Neuronal stem cell (in vitro differentiated cells): ENCODE measurements around the gene LRRC17.

Experiments
- DNase-seq: peaks from one replicate; pipeline ENCODE4 v3.0.0-alpha.2; 2013; ENCODE audit warnings: low spot score
- H2AFZ ChIP-seq: one replicate; pipeline ENCODE4 v1.6.1; 2013; ENCODE audit warnings: mild to moderate bottlenecking, low read length, inconsistent platforms
- H2AK5ac ChIP-seq: 2 replicates; pipeline ENCODE4 v1.6.1; 2013; ENCODE audit warnings: low read depth, mild to moderate bottlenecking, inconsistent platforms, low read length, moderate library complexity, mixed read lengths
- H2BK120ac ChIP-seq: 2 replicates; pipeline ENCODE4 v1.6.1; 2013; ENCODE audit warnings: low read depth, mild to moderate bottlenecking, inconsistent platforms, low read length, moderate library complexity, mixed read lengths
- H2BK12ac ChIP-seq: one replicate; pipeline ENCODE4 v1.6.1; 2013; ENCODE audit warnings: low read length, inconsistent platforms
- H2BK15ac ChIP-seq: 2 replicates; pipeline ENCODE4 v1.6.1; 2013; ENCODE audit warnings: mild to moderate bottlenecking, low read length, inconsistent platforms, mixed read lengths
- H2BK5ac ChIP-seq: one replicate; pipeline ENCODE4 v1.6.1; 2013; ENCODE audit warnings: inconsistent platforms, mild to moderate bottlenecking, low read length, moderate library complexity
- H3K14ac ChIP-seq: one replicate; pipeline ENCODE4 v1.6.1; 2013; ENCODE audit warnings: low read length, inconsistent platforms
- H3K18ac ChIP-seq: 2 replicates; pipeline ENCODE4 v1.6.1; 2013; ENCODE audit warnings: low read length, inconsistent platforms
- H3K23ac ChIP-seq: 2 replicates; pipeline ENCODE4 v1.6.1; 2013; ENCODE audit warnings: low read depth, mild to moderate bottlenecking, mixed read lengths, low read length, inconsistent platforms; ENCODE audit not compliant: poor library complexity
- H3K27ac ChIP-seq: replicated peaks from 3 replicates; pipeline ENCODE4 v1.5.1; 2013; ENCODE audit warnings: low read length, inconsistent platforms
- H3K27me3 ChIP-seq, 3 experiments: 2 replicates each; pipeline ENCODE4 v1.6.1; 2013; ENCODE audit warnings: low read length in 3 of 3, mild to moderate bottlenecking in 2 of 3, inconsistent platforms in 1 of 3, low read depth in 1 of 3, mixed read lengths in 1 of 3, moderate library complexity in 1 of 3; ENCODE audit not compliant: control insufficient read depth in 3 of 3, insufficient read depth in 3 of 3
- H3K36me3 ChIP-seq, 2 donors: replicated peaks in 1 of 2; 2 replicates each; pipeline ENCODE4 v1.6.1; 2013; ENCODE audit warnings: low read length in 2 of 2; ENCODE audit not compliant: control insufficient read depth in 2 of 2, insufficient read depth in 2 of 2
- H3K4ac ChIP-seq: 2 replicates; pipeline ENCODE4 v1.6.1; 2013; ENCODE audit warnings: inconsistent platforms, mild to moderate bottlenecking, low read length, moderate library complexity
- H3K4me1 ChIP-seq, 2 donors: 1 replicate in 1 of 2; 2 replicates in 1 of 2; pipeline ENCODE4 v1.6.1; 2013; ENCODE audit warnings: low read length in 2 of 2, low read depth in 1 of 2; ENCODE audit not compliant: control insufficient read depth in 2 of 2, insufficient read depth in 1 of 2
- H3K4me2 ChIP-seq: one replicate; pipeline ENCODE4 v1.6.1; 2013; ENCODE audit warnings: mild to moderate bottlenecking, low read length, inconsistent platforms; ENCODE audit not compliant: insufficient read depth, poor library complexity, severe bottlenecking
- H3K4me3 ChIP-seq, 2 donors: 2 replicates each; pipeline ENCODE4 v1.5.1; 2013; ENCODE audit warnings: low read length in 2 of 2, mild to moderate bottlenecking in 2 of 2, inconsistent platforms in 1 of 2, moderate library complexity in 1 of 2
- H3K79me1 ChIP-seq: one replicate; pipeline ENCODE4 v1.6.1; 2013; ENCODE audit warnings: low read depth, mild to moderate bottlenecking, inconsistent platforms, low read length, moderate library complexity
- H3K9ac ChIP-seq: one replicate; pipeline ENCODE4 v1.6.1; 2013; ENCODE audit warnings: mild to moderate bottlenecking, low read depth, low read length, inconsistent platforms; ENCODE audit not compliant: poor library complexity
- H3K9me3 ChIP-seq, 2 donors: replicated peaks in 1 of 2; 2 replicates each; pipeline versions ENCODE3 to v1.6.1; 2013; ENCODE audit warnings: low read length in 2 of 2, mild to moderate bottlenecking in 2 of 2, inconsistent platforms in 1 of 2, low read depth in 1 of 2, mixed read lengths in 1 of 2, moderate library complexity in 1 of 2; ENCODE audit not compliant: control insufficient read depth in 2 of 2, insufficient read depth in 1 of 2
- H4K8ac ChIP-seq: one replicate; pipeline ENCODE4 v1.6.1; 2013; ENCODE audit warnings: low read depth, mild to moderate bottlenecking, inconsistent platforms, low read length, moderate library complexity
- H4K91ac ChIP-seq: one replicate; pipeline ENCODE4 v1.6.1; 2013; ENCODE audit warnings: low read length, low read depth, mild to moderate bottlenecking, inconsistent platforms; ENCODE audit not compliant: poor library complexity
- WGBS, 2 donors: extraction: QIAGEN DNeasy Blood & Tissue Kit; methylation state at CpG; one replicate each; pipeline ENCODE4 v1.1.7; 2013; ENCODE audit warnings: missing lambda C conversion rate in 2 of 2, mixed read lengths in 1 of 2; ENCODE audit not compliant: insufficient read length in 2 of 2, insufficient replicate concordance in 1 of 2; ENCODE audit errors: extremely low coverage in 2 of 2; 5-methylcytosine and 5-hydroxymethylcytosine counted together

The LRRC17 gene

GRCh38 chr7:102934701-102935100, 21.9 kb downstream of the LRRC17 start:
- Histone ChIP-seq H2BK120ac (no peak overlapping the region), H3K9me3 (no peaks in the 10 kb centered on the region), H3K9ac (no peak overlapping the region), H4K8ac (no peak overlapping the region), H3K27ac (no peak overlapping the region), H3K18ac (no peak overlapping the region), H3K4me2 (no peak overlapping the region), H3K14ac (no peak overlapping the region), H3K4me3 (no peak overlapping the region), H3K36me3 (peaks cover 0 to 51% of the 10 kb centered on the region in 2 donors), H2AK5ac (no peak overlapping the region), H3K23ac (no peak overlapping the region), H3K27me3 (no peaks in the 10 kb centered on the region), H3K4ac (no peak overlapping the region), H2AFZ (no peak overlapping the region), H3K4me1 (peaks cover 11 to 15% of the 10 kb centered on the region in 2 donors), H2BK15ac (no peak overlapping the region), H2BK12ac (no peak overlapping the region), H3K79me1 (no peaks in the 10 kb centered on the region), H2BK5ac (no peak overlapping the region), H4K91ac (no peak overlapping the region)
- no CpG with 5 or more reads among the region's 3 CpGs for WGBS, 2 donors
- DNase-seq: no peak

- peaks cover 11 to 12% of the 10 kb centered on the region in 2 donors for H3K4me1 ChIP-seq
- H3K27me3 ChIP-seq: no peaks in the 10 kb centered on the region
- no peak overlapping the region for H3K27ac ChIP-seq
- H4K8ac ChIP-seq: no peak overlapping the region
- no peak overlapping the region for H3K14ac ChIP-seq
- H2AK5ac ChIP-seq: no peak overlapping the region
- H3K18ac ChIP-seq: no peak overlapping the region
- H3K9ac ChIP-seq: no peak overlapping the region
- no peak overlapping the region for H3K4me2 ChIP-seq
- H3K36me3 ChIP-seq: peaks cover 0 to 56% of the 10 kb centered on the region in 2 donors
- H2BK15ac ChIP-seq: no peak overlapping the region
- no peak overlapping the region for H4K91ac ChIP-seq
- H3K23ac ChIP-seq: no peak overlapping the region
- no peak overlapping the region for H2BK12ac ChIP-seq
- H2BK5ac ChIP-seq: no peak overlapping the region
- H3K4me3 ChIP-seq: no peak overlapping the region
- no peak overlapping the region for H3K4ac ChIP-seq
- H3K9me3 ChIP-seq: no peaks in the 10 kb centered on the region
- WGBS, 2 donors: no CpG with 5 or more reads among the region's 6 CpGs
- no peak overlapping the region for H2BK120ac ChIP-seq
- DNase-seq: no peak
- H3K79me1 ChIP-seq: no peaks in the 10 kb centered on the region
- no peak overlapping the region for H2AFZ ChIP-seq
Observed at GRCh38 chr7:102935450-102936115, 22.8 kb downstream of the LRRC17 start.

DNA sequence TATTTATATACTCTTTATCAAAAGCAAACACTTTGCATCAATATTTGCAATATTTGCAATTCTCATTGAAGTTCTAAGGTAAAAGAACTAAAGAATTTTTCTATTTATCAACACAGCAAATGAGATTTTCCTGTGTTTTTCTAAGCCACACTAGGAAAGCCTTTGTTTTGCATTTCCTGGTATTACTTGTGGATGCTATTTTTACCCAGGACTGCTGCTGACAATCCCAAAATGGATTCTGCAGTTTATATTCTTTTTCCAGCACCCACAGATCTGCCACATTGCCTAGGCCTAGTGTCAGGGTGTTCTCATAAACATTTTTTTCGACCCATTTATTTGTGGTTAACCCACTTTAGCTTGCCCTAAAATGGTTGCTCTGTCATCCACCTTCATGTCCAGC, 25.9 kb downstream of the LRRC17 start:
- no peak overlapping the region for H3K18ac ChIP-seq
- H4K91ac ChIP-seq: no peak overlapping the region
- H4K8ac ChIP-seq: no peak overlapping the region
- peaks cover 0 to 73% of the 10 kb centered on the region in 2 donors for H3K36me3 ChIP-seq
- H3K27me3 ChIP-seq: no peaks in the 10 kb centered on the region
- H3K4ac ChIP-seq: no peak overlapping the region
- no peak overlapping the region for H3K23ac ChIP-seq
- no peak overlapping the region for H2AFZ ChIP-seq
- WGBS, 2 donors: no CpG with 5 or more reads among the region's 1 CpG
- H2BK5ac ChIP-seq: no peak overlapping the region
- no peak overlapping the region for H3K27ac ChIP-seq
- DNase-seq: no peak
- H2BK120ac ChIP-seq: no peak overlapping the region
- no peak overlapping the region for H3K4me2 ChIP-seq
- no peaks in the 10 kb centered on the region for H3K9me3 ChIP-seq
- H2BK12ac ChIP-seq: no peak overlapping the region
- H3K4me3 ChIP-seq: no peak overlapping the region
- no peak overlapping the region for H3K9ac ChIP-seq
- no peak overlapping the region for H2BK15ac ChIP-seq
- H3K14ac ChIP-seq: no peak overlapping the region
- H2AK5ac ChIP-seq: no peak overlapping the region
- H3K4me1 ChIP-seq: peaks cover 6 to 11% of the 10 kb centered on the region in 2 donors
- H3K79me1 ChIP-seq: no peaks in the 10 kb centered on the region

GRCh38 chr7:102942181-102942866, 29.5 kb downstream of the LRRC17 start:
- Histone ChIP-seq H2AK5ac (no peak overlapping the region), H2BK120ac (no peak overlapping the region), H2AFZ (no peak overlapping the region), H3K27me3 (no peaks in the 10 kb centered on the region), H3K9me3 (no peaks in the 10 kb centered on the region), H3K23ac (no peak overlapping the region), H3K4me3 (no peak overlapping the region), H4K91ac (no peak overlapping the region), H3K4me2 (no peak overlapping the region), H3K14ac (no peak overlapping the region), H2BK5ac (no peak overlapping the region), H3K27ac (no peak overlapping the region), H3K4me1 (peaks cover 0 to 3% of the 10 kb centered on the region in 2 donors), H3K9ac (no peak overlapping the region), H2BK15ac (no peak overlapping the region), H3K36me3 (peaks cover 0 to 60% of the 10 kb centered on the region in 2 donors), H3K4ac (no peak overlapping the region), H4K8ac (no peak overlapping the region), H3K79me1 (no peaks in the 10 kb centered on the region), H2BK12ac (no peak overlapping the region), H3K18ac (no peak overlapping the region)
- no peak for DNase-seq
- WGBS, 2 donors: no CpG with 5 or more reads among the region's 4 CpGs
